SH-SY5Y (cell line): ENCODE results near the gene ATG12.

Experiments used
- GATA2 ChIP-seq: IDR thresholded peaks from 2 replicates; pipeline ENCODE4 v1.6.1; 2011; ENCODE audit warnings: mild to moderate bottlenecking, low read depth, low read length
- GATA3 ChIP-seq: IDR thresholded peaks from 2 replicates; pipeline ENCODE4 v1.6.1; 2011; ENCODE audit warnings: low read depth, mild to moderate bottlenecking, low read length, moderate library complexity

ATG12 gene

GRCh38 chr5:115847290-115847689 is 5.9 kb upstream of the ATG12 start:
- no peak for TF ChIP-seq GATA3
- TF ChIP-seq GATA2 = no peak

GRCh38 chr5:115844321-115844817 is 3.0 kb upstream of the ATG12 start:
- TF ChIP-seq GATA3 (no peak), GATA2 (no peak)

GRCh38 chr5:115843444-115844130 is 2.2 kb upstream of the ATG12 start:
- no peak for TF ChIP-seq GATA2
- TF ChIP-seq GATA3 = no peak

GRCh38 chr5:115842952-115843351 is 1.6 kb upstream of the ATG12 start:
- no peak for TF ChIP-seq GATA2
- TF ChIP-seq GATA3 = no peak

- no peak for TF ChIP-seq GATA3
- TF ChIP-seq GATA2 = no peak
Observed at GRCh38 chr5:115842089-115842935, 947 bp upstream of the ATG12 start.

GRCh38 chr5:115840873-115841272 is 492 bp downstream of the ATG12 start:
- TF ChIP-seq GATA3 (no peak), GATA2 (no peak)

GRCh38 chr5:115838885-115839518 is 2.4 kb downstream of the ATG12 start:
- no peak for TF ChIP-seq GATA3
- TF ChIP-seq GATA2 = no peak

- no peak for TF ChIP-seq GATA3
- no peak for TF ChIP-seq GATA2
Observed at GRCh38 chr5:115835481-115835880, 5.9 kb downstream of the ATG12 start.

GRCh38 chr5:115831163-115831768 is 10.1 kb downstream of the ATG12 start:
- TF ChIP-seq GATA3 (no peak), GATA2 (no peak)

GRCh38 chr5:115829913-115830312 is 11.5 kb downstream of the ATG12 start:
- no peak for TF ChIP-seq GATA3
- TF ChIP-seq GATA2 = no peak

- TF ChIP-seq GATA2 (no peak), GATA3 (no peak)
Observed at GRCh38 chr5:115825948-115826347, 15.4 kb downstream of the ATG12 start.

- TF ChIP-seq GATA2 (no peak), GATA3 (no peak)
Observed at GRCh38 chr5:115820846-115821245, 20.5 kb downstream of the ATG12 start.

- TF ChIP-seq GATA3 (no peak), GATA2 (no peak)
Observed at GRCh38 chr5:115818821-115819220, 22.5 kb downstream of the ATG12 start.

GRCh38 chr5:115817386-115817785 is 24.0 kb downstream of the ATG12 start:
- TF ChIP-seq GATA2 = no peak
- no peak for TF ChIP-seq GATA3
